K562 (cell line): ENCODE data around the gene MOG. TPM values are rescaled to one million over a fixed set of nuclear protein-coding genes. Genes with fewer than 3 reads are reported as not detected.

Source experiments
- BHLHE40 ChIP-seq: IDR thresholded peaks from 2 replicates; pipeline ENCODE4 v1.6.1; 2011; ENCODE audit warnings: low read length, improper control_type of control experiment
- CCNT2 ChIP-seq: IDR thresholded peaks from 2 replicates; pipeline ENCODE4 v1.6.1; 2011; ENCODE audit warnings: borderline replicate concordance, low read depth, mild to moderate bottlenecking, moderate library complexity, mixed read lengths, low read length; ENCODE audit not compliant: insufficient read length; ENCODE audit errors: extremely low read depth
- COPS2 ChIP-seq: fragments of 450-650 bp; conservative IDR thresholded peaks from 2 replicates; pipeline ENCODE4 v1.6.1; 2016; ENCODE audit warnings: mild to moderate bottlenecking, moderate library complexity
- HDAC3 ChIP-seq: fragments of 450-650 bp; IDR thresholded peaks from 2 replicates; pipeline ENCODE4 v1.6.1; 2018; ENCODE audit warnings: borderline replicate concordance, mild to moderate bottlenecking, moderate library complexity; ENCODE audit not compliant: partially characterized antibody
- HDAC6 ChIP-seq: IDR thresholded peaks from 2 replicates; pipeline ENCODE4 v1.6.1; 2012; ENCODE audit warnings: low read depth, mild to moderate bottlenecking, control low read depth, inconsistent platforms, low read length, moderate library complexity
- MYC ChIP-seq, 2 experiments: fragments of 250-450 bp in 1 of 2; sonication (Bioruptor Pico) in 1 of 2; IDR thresholded peaks; 2 replicates each; pipeline versions ENCODE4 v1.5.1 to v1.6.1; 2012 to 2021; ENCODE audit warnings: low read depth in 2 of 2, borderline replicate concordance in 1 of 2, improper control_type of control experiment in 1 of 2, low read length in 1 of 2, mild to moderate bottlenecking in 1 of 2, moderate library complexity in 1 of 2
- SIN3A ChIP-seq, 2 experiments: fragments of 150-350 bp in 1 of 2; IDR thresholded peaks; 2 replicates each; pipeline ENCODE4 v1.6.1; 2011 to 2016; ENCODE audit warnings: borderline replicate concordance in 2 of 2, low read depth in 2 of 2, low read length in 2 of 2, mild to moderate bottlenecking in 2 of 2, moderate library complexity in 2 of 2; ENCODE audit not compliant: control insufficient read depth in 1 of 2
- SMARCC2 ChIP-seq: fragments of 450-650 bp; IDR thresholded peaks from 2 replicates; pipeline ENCODE4 v1.6.1; 2017; ENCODE audit warnings: antibody characterized with exemption, moderate library complexity, mild to moderate bottlenecking, low read depth
- TEAD1 ChIP-seq, 2 experiments: fragments of 450-650 bp in 1 of 2; sonication (generic) in 1 of 2; formaldehyde crosslinking; IDR thresholded peaks; 2 replicates each; pipeline versions ENCODE4 v1.4.0 to v1.8.0; 2020 to 2022; ENCODE audit warnings: mild to moderate bottlenecking in 2 of 2, missing genetic modification reagents in 1 of 2
- TFAP4 ChIP-seq: sonication (generic); formaldehyde crosslinking; IDR thresholded peaks from 2 replicates; pipeline ENCODE4 v1.8.0; 2022; ENCODE audit warnings: missing genetic modification reagents, mild to moderate bottlenecking, moderate library complexity, borderline replicate concordance
- THRA ChIP-seq: fragments of 450-650 bp; IDR thresholded peaks from 2 replicates; pipeline ENCODE4 v1.6.1; 2017; ENCODE audit warnings: mild to moderate bottlenecking, moderate library complexity
- WHSC1 ChIP-seq: IDR thresholded peaks from one replicate; pipeline ENCODE4 v1.6.1; 2012; ENCODE audit warnings: low read length, control low read depth, inconsistent platforms
- ZKSCAN1 ChIP-seq: fragments of 150-350 bp; IDR thresholded peaks from 2 replicates; pipeline ENCODE4 v1.6.1; 2016; ENCODE audit warnings: low read depth, low read length
- ZNF318 ChIP-seq, 2 experiments: fragments of 450-650 bp; IDR thresholded peaks; 2 replicates each; pipeline ENCODE4 v1.6.1; 2016; ENCODE audit warnings: mild to moderate bottlenecking in 2 of 2, borderline replicate concordance in 1 of 2, low read depth in 1 of 2, moderate library complexity in 1 of 2
- ZNF324 ChIP-seq: fragments of 250-450 bp; sonication (Bioruptor Pico); IDR thresholded peaks from 2 replicates; pipeline ENCODE4 v1.4.0; 2020; ENCODE audit warnings: mild to moderate bottlenecking
- polyA plus RNA-seq, 8 experiments: library from polyadenylated mRNA; depleted of rRNA in 4 of 8; stranded (reverse) in 5 of 8; unstranded in 3 of 8; fragments of >200 nt; fragmentation: Nextera tagmentation in 2 of 8; fragmentation: Illumina TruSeq in 1 of 8; extraction: Ambion mirVana in 2 of 8; extraction: Trizol in 1 of 8; gene quantifications; 2 replicates each; pipeline versions ENCODE4 v1.2.1 to v1.2.3, GENCODE V29; 2011 to 2014; ENCODE audit warnings: inconsistent platforms in 1 of 8, missing spikeins in 1 of 8
- total RNA-seq, 7 experiments: library from RNA; depleted of rRNA in 6 of 7; stranded (reverse); fragments of >200 nt in 6 of 7; fragmentation: Illumina TruSeq in 2 of 7; extraction: Trizol in 2 of 7; gene quantifications; 2 replicates each; pipeline versions ENCODE4 v1.2.1 to v1.2.3, GENCODE V29; 2011 to 2021; ENCODE audit warnings: low replicate concordance in 1 of 7

Gene MOG
- total and polyA plus RNA-seq, 9 of the 15 experiments (the other 6 are each of a cell fraction or from before 2014, with no cell fraction given), result not detected

GRCh38 chr6:29631209-29631810, 25.6 kb upstream of the MOG start (continued):
- TF ChIP-seq ZNF318 (IDR thresholded peaks at IDR 0.05; ENCODE audit: borderline replicate concordance in 1 of 2, low read depth in 1 of 2) (no peak), SMARCC2 (no peak), THRA (no peak), MYC (IDR thresholded peaks at IDR 0.05; ENCODE audit: low read depth, low read length) (peak; percentile 43; the same call in 1 of the 2 replicates), MYC (CRISPR knock-in tag; IDR thresholded peaks at IDR 0.05; ENCODE audit: borderline replicate concordance, low read depth) (no peak), COPS2 (no peak), CCNT2 (no peak), ZNF324 (CRISPR knock-in tag) (0 out of 2 replicates have a peak, but pooled peaks have one; percentile 47), TEAD1 (CRISPR knock-in tag; IDR thresholded peaks at IDR 0.05) (peak in 1 of 2 experiments; percentile 19; a peak in 1 of 4 replicates), TFAP4 (CRISPR knock-in tag) (peak; percentile 55; the same call in 1 of the 2 replicates), ZKSCAN1 (no peak), HDAC3 (no peak), WHSC1 (no peak), BHLHE40 (no peak), HDAC6 (no peak), SIN3A (IDR thresholded peaks at IDR 0.05; ENCODE audit: borderline replicate concordance in 2 of 2, control insufficient read depth in 1 of 2, low read depth in 2 of 2, low read length in 2 of 2) (no peak)
